ENCODE measurements around the gene UTP3. TPM values are rescaled to one million over a fixed set of nuclear protein-coding genes. Genes with fewer than 3 reads are reported as not detected.
A peak's percentile ranks its signal among the peaks of the same experiment; 100 is the strongest.
"Not testable (repeated sequence)": the region's sequence is repeated elsewhere in the genome, so short reads cannot be mapped to it uniquely, and the experiment has no call there.

Gene UTP3
- total and polyA plus RNA-seq, 4 experiments from 2014 or later: 4.7 to 45.3 (median 30.2) TPM

- Histone ChIP-seq H3K36me3 (ENCODE audit: insufficient read depth, low read length) (no peaks in the 10 kb centered on the region), H3K27me3 (ENCODE audit: insufficient read depth, low read length) (no peaks in the 10 kb centered on the region), H3K27ac (ENCODE audit: low read depth, low read length) (peak overlapping the region; percentile 94), H3K4me3 (ENCODE audit: low read length in 2 of 2) (peak overlapping the region; percentile 70 to 99), H3K4me1 (ENCODE audit: insufficient read depth, low read length) (peaks cover 37% of the 10 kb centered on the region), H3K9me3 (ENCODE audit: control insufficient read depth in 1 of 2, low read length in 2 of 2) (no peaks in the 10 kb centered on the region)
- Mint-ChIP-seq H3K27ac (peak overlapping the region; percentile 95 to 100 (median 99)), H3K27me3 (no peaks in the 10 kb centered on the region), H3K4me3 (peak overlapping the region; percentile 92 to 100 (median 97)), H3K9me3 (peaks cover 0 to 6% (median 0%) of the 10 kb centered on the region in 8 donors), H3K4me1 (peaks cover 24 to 42% (median 35%) of the 10 kb centered on the region in 4 donors), H3K36me3 (peaks cover 14 to 34% of the 10 kb centered on the region in 2 donors)
- intact Hi-C loops (cut with micrococcal nuclease): loop anchor here (1.0 to 5.0 kb wide), 6 partner anchors 16 to 303 kb away; partner anchors contain the start of genes DCK, GRSF1 and MOB1B
- peak in 4 of 5 donors; percentile 11 to 15 (median 12) for DNase-seq
- CTCF ChIA-PET (ENCODE audit: partially characterized antibody): interaction anchor here (0.7 to 9.7 kb wide), 9 partner anchors 9 to 150 kb away, joined by 3 to 134 read pairs (median 3); partner anchors contain the start of gene RUFY3
- POLR2A ChIA-PET (ENCODE audit: partially characterized antibody): interaction anchor here (0.6 to 9.0 kb wide), 10 partner anchors 9 to 312 kb away, joined by 3 to 174 read pairs (median 8); partner anchors contain the start of genes DCK, GRSF1 and MOB1B
These were observed 481 bp downstream of the UTP3 start for GRCh38 chr4:70688795-70689231.

- POLR2A ChIA-PET (ENCODE audit: partially characterized antibody): interaction anchor here (9.0 kb wide), 1 partner anchor 13 kb away, joined by 174 read pairs; no protein-coding TSS in a partner anchor
- Mint-ChIP-seq H3K27me3 (no peaks in the 10 kb centered on the region), H3K4me3 (peak overlapping the region in 2 of 8 donors; percentile 9 to 65), H3K4me1 (peaks cover 24 to 42% (median 35%) of the 10 kb centered on the region in 4 donors), H3K9me3 (peaks cover 0 to 6% (median 0%) of the 10 kb centered on the region in 8 donors), H3K36me3 (peaks cover 14 to 36% of the 10 kb centered on the region in 2 donors), H3K27ac (peak overlapping the region in 1 of 7 donors; percentile 20)
- no peak overlapping the region for H3K4me3 ChIP-seq (ENCODE audit: low read length in 2 of 2)
- DNase-seq: no peak
- no peaks in the 10 kb centered on the region for H3K27me3 ChIP-seq (ENCODE audit: insufficient read depth, low read length)
- H3K4me1 ChIP-seq (ENCODE audit: insufficient read depth, low read length): peaks cover 37% of the 10 kb centered on the region
- CTCF ChIA-PET (ENCODE audit: partially characterized antibody): interaction anchor here (9.7 kb wide), 1 partner anchor 12 kb away, joined by 134 read pairs; no protein-coding TSS in a partner anchor
- no peaks in the 10 kb centered on the region for H3K9me3 ChIP-seq (ENCODE audit: control insufficient read depth in 1 of 2, low read length in 2 of 2)
- H3K27ac ChIP-seq (ENCODE audit: low read depth, low read length): no peak overlapping the region
- H3K36me3 ChIP-seq (ENCODE audit: insufficient read depth, low read length): no peaks in the 10 kb centered on the region
- intact Hi-C loops (cut with micrococcal nuclease): no loop called here
These were observed 3.3 kb downstream of the UTP3 start for GRCh38 chr4:70691661-70692060.

GRCh38 chr4:70694633-70695032, 6.3 kb downstream of the UTP3 start:
- ChIA-PET POLR2A (ENCODE audit: partially characterized antibody) (interaction anchor here (1.6 to 9.0 kb wide), 2 partner anchors 10 to 39 kb away, joined by 3 to 174 read pairs; no protein-coding TSS in a partner anchor), CTCF (ENCODE audit: partially characterized antibody) (interaction anchor here (1.3 to 9.7 kb wide), 2 partner anchors 9 to 40 kb away, joined by 4 to 134 read pairs; no protein-coding TSS in a partner anchor)
- H3K27ac ChIP-seq (ENCODE audit: low read depth, low read length); H3K4me3 Mint-ChIP-seq; H3K36me3 ChIP-seq (ENCODE audit: insufficient read depth, low read length); H3K27ac Mint-ChIP-seq; DNase-seq; H3K4me3 ChIP-seq (ENCODE audit: low read length in 2 of 2); H3K9me3 ChIP-seq (ENCODE audit: control insufficient read depth in 1 of 2, low read length in 2 of 2); H3K27me3 ChIP-seq (ENCODE audit: insufficient read depth, low read length); H3K9me3 Mint-ChIP-seq; intact Hi-C loops (cut with micrococcal nuclease); H3K27me3 Mint-ChIP-seq: not testable (repeated sequence)
- H3K36me3 Mint-ChIP-seq: peaks cover 3 to 21% of the 10 kb centered on the region in 2 donors
- H3K4me1 Mint-ChIP-seq: peaks cover 12 to 19% (median 17%) of the 10 kb centered on the region in 4 donors
- peaks cover 20% of the 10 kb centered on the region for H3K4me1 ChIP-seq (ENCODE audit: insufficient read depth, low read length)

- H3K9me3 Mint-ChIP-seq; H3K27me3 Mint-ChIP-seq; H3K9me3 ChIP-seq (ENCODE audit: control insufficient read depth in 1 of 2, low read length in 2 of 2); H3K36me3 Mint-ChIP-seq; H3K4me3 ChIP-seq (ENCODE audit: low read length in 2 of 2); intact Hi-C loops (cut with micrococcal nuclease); H3K36me3 ChIP-seq (ENCODE audit: insufficient read depth, low read length); H3K27ac ChIP-seq (ENCODE audit: low read depth, low read length); DNase-seq; H3K27me3 ChIP-seq (ENCODE audit: insufficient read depth, low read length); CTCF ChIA-PET (ENCODE audit: partially characterized antibody); H3K4me1 ChIP-seq (ENCODE audit: insufficient read depth, low read length); H3K4me3 Mint-ChIP-seq; H3K4me1 Mint-ChIP-seq: not testable (repeated sequence)
- POLR2A ChIA-PET (ENCODE audit: partially characterized antibody): interaction anchor here (2.0 kb wide), 1 partner anchor 10 kb away, joined by 5 read pairs; the partner anchor contains the start of gene UTP3
- H3K27ac Mint-ChIP-seq: peak overlapping the region in 1 of 7 donors; percentile 48
These were observed 10.1 kb downstream of the UTP3 start for GRCh38 chr4:70698435-70698834.

- H3K4me1 ChIP-seq (ENCODE audit: insufficient read depth, low read length): peaks cover 7% of the 10 kb centered on the region
- H3K36me3 ChIP-seq (ENCODE audit: insufficient read depth, low read length): no peaks in the 10 kb centered on the region
- Mint-ChIP-seq H3K4me3 (no peak overlapping the region), H3K9me3 (no peaks in the 10 kb centered on the region), H3K4me1 (peaks cover 10 to 13% (median 10%) of the 10 kb centered on the region in 4 donors), H3K36me3 (peaks cover 0 to 9% of the 10 kb centered on the region in 2 donors), H3K27ac (peak overlapping the region in 2 of 7 donors; percentile 24 to 65), H3K27me3 (no peaks in the 10 kb centered on the region)
- ChIA-PET CTCF (ENCODE audit: partially characterized antibody) (interaction anchor here (0.6 to 9.5 kb wide), 3 partner anchors 9 to 421 kb away, joined by 3 to 134 read pairs (median 127); partner anchors contain the start of gene UTP3), POLR2A (ENCODE audit: partially characterized antibody) (interaction anchor here (1.0 to 1.9 kb wide), 3 partner anchors 12 to 34 kb away, joined by 3 to 10 read pairs (median 5); partner anchors contain the start of gene UTP3)
- intact Hi-C loops (cut with micrococcal nuclease): no loop called here
- no peak overlapping the region for H3K4me3 ChIP-seq (ENCODE audit: low read length in 2 of 2)
- no peaks in the 10 kb centered on the region for H3K27me3 ChIP-seq (ENCODE audit: insufficient read depth, low read length)
- H3K27ac ChIP-seq (ENCODE audit: low read depth, low read length): no peak overlapping the region
- no peak for DNase-seq
- H3K9me3 ChIP-seq (ENCODE audit: control insufficient read depth in 1 of 2, low read length in 2 of 2): no peaks in the 10 kb centered on the region
These were observed 12.4 kb downstream of the UTP3 start for GRCh38 chr4:70700712-70701111.

GRCh38 chr4:70701271-70701670, 12.9 kb downstream of the UTP3 start:
- Mint-ChIP-seq H3K27ac (peak overlapping the region in 1 of 7 donors; percentile 13), H3K4me1 (peaks cover 14 to 19% (median 16%) of the 10 kb centered on the region in 4 donors), H3K36me3 (peaks cover 0 to 12% of the 10 kb centered on the region in 2 donors), H3K27me3 (no peaks in the 10 kb centered on the region), H3K9me3 (no peaks in the 10 kb centered on the region), H3K4me3 (no peak overlapping the region)
- Histone ChIP-seq H3K27me3 (ENCODE audit: insufficient read depth, low read length) (no peaks in the 10 kb centered on the region), H3K36me3 (ENCODE audit: insufficient read depth, low read length) (no peaks in the 10 kb centered on the region), H3K9me3 (ENCODE audit: control insufficient read depth in 1 of 2, low read length in 2 of 2) (no peaks in the 10 kb centered on the region), H3K4me1 (ENCODE audit: insufficient read depth, low read length) (peaks cover 13% of the 10 kb centered on the region), H3K4me3 (ENCODE audit: low read length in 2 of 2) (no peak overlapping the region), H3K27ac (ENCODE audit: low read depth, low read length) (no peak overlapping the region)
- CTCF ChIA-PET (ENCODE audit: partially characterized antibody): interaction anchor here (0.6 to 9.5 kb wide), 3 partner anchors 10 to 421 kb away, joined by 3 to 134 read pairs (median 127); partner anchors contain the start of gene UTP3
- DNase-seq: no peak
- POLR2A ChIA-PET (ENCODE audit: partially characterized antibody): interaction anchor here (1.0 to 1.9 kb wide), 2 partner anchors 12 to 33 kb away, joined by 5 to 10 read pairs; partner anchors contain the start of gene UTP3
- intact Hi-C loops (cut with micrococcal nuclease): no loop called here

- intact Hi-C loops (cut with micrococcal nuclease); H3K4me3 ChIP-seq (ENCODE audit: low read length in 2 of 2); H3K27me3 Mint-ChIP-seq; H3K9me3 Mint-ChIP-seq; H3K27me3 ChIP-seq (ENCODE audit: insufficient read depth, low read length); H3K27ac ChIP-seq (ENCODE audit: low read depth, low read length); H3K36me3 ChIP-seq (ENCODE audit: insufficient read depth, low read length); DNase-seq; H3K9me3 ChIP-seq (ENCODE audit: control insufficient read depth in 1 of 2, low read length in 2 of 2): not testable (repeated sequence)
- H3K4me1 ChIP-seq (ENCODE audit: insufficient read depth, low read length): peaks cover 24% of the 10 kb centered on the region
- Mint-ChIP-seq H3K4me3 (peak overlapping the region in 1 of 8 donors; percentile 39), H3K36me3 (peaks cover 0 to 12% of the 10 kb centered on the region in 2 donors), H3K4me1 (peaks cover 17 to 24% (median 20%) of the 10 kb centered on the region in 4 donors), H3K27ac (peak overlapping the region in 3 of 7 donors; percentile 22 to 64 (median 34))
- ChIA-PET POLR2A (ENCODE audit: partially characterized antibody) (interaction anchor here (4.2 to 7.7 kb wide), 3 partner anchors 11 to 33 kb away, joined by 31 to 174 read pairs (median 135); partner anchors contain the start of genes RUFY3 and UTP3), CTCF (ENCODE audit: partially characterized antibody) (interaction anchor here (1.0 to 9.5 kb wide), 3 partner anchors 11 to 51 kb away, joined by 3 to 134 read pairs (median 127); partner anchors contain the start of gene UTP3)
These were observed 14.3 kb downstream of the UTP3 start for GRCh38 chr4:70702592-70702991.

Measured in CD4-positive, alpha-beta memory T cell (primary cell).